Endothelial cell (in vitro differentiated cells): ENCODE data around the gene AP1M1. TPM values are rescaled to one million over a fixed set of nuclear protein-coding genes. Genes with fewer than 3 reads are reported as not detected.

ENCODE experiments used
- DNase-seq: peaks from one replicate; pipeline ENCODE4 v3.0.0; 2021; ENCODE audit warnings: low spot score
- H3K27ac Mint-ChIP-seq: one replicate; pipeline ENCODE4 v1.8.0; 2021; ENCODE audit warnings: mixed read lengths, inconsistent platforms; ENCODE audit not compliant: unreplicated experiment
- H3K27me3 Mint-ChIP-seq: one replicate; pipeline ENCODE4 v1.8.0; 2021; ENCODE audit warnings: mild to moderate bottlenecking, moderate library complexity, mixed read lengths, inconsistent platforms; ENCODE audit not compliant: unreplicated experiment
- H3K36me3 Mint-ChIP-seq: one replicate; pipeline ENCODE4 v1.8.0; 2021; ENCODE audit warnings: mild to moderate bottlenecking, low read depth, mixed read lengths, inconsistent platforms; ENCODE audit not compliant: unreplicated experiment
- H3K4me1 Mint-ChIP-seq: one replicate; pipeline ENCODE4 v1.8.0; 2021; ENCODE audit warnings: mild to moderate bottlenecking, mixed read lengths, inconsistent platforms; ENCODE audit not compliant: unreplicated experiment
- H3K4me3 Mint-ChIP-seq: one replicate; pipeline ENCODE4 v1.8.0; 2021; ENCODE audit warnings: mild to moderate bottlenecking, mixed read lengths, inconsistent platforms; ENCODE audit not compliant: unreplicated experiment
- H3K9me3 Mint-ChIP-seq: one replicate; pipeline ENCODE4 v1.8.0; 2021; ENCODE audit warnings: mixed read lengths, inconsistent platforms; ENCODE audit not compliant: unreplicated experiment
- total RNA-seq: library from RNA; stranded (reverse); fragmentation: NEBNext Ultra II Directional; extraction: Animal tissue kit (Norgen Biotek cat#: 25700); gene quantifications from one replicate; pipeline ENCODE4 v1.2.1, GENCODE V29; 2021; ENCODE audit not compliant: unreplicated experiment
- TF ChIP-seq, protein P1 (sequence below): fragments of 200-600 bp; sonication (generic); IDR thresholded peaks from one replicate; pipeline ENCODE4 v1.5.0; 2021; ENCODE audit warnings: antibody characterized with exemption; ENCODE audit not compliant: unreplicated experiment

AP1M1 gene
- total RNA-seq, 1 donor from 2014 or later: 76.0 TPM

DNA sequence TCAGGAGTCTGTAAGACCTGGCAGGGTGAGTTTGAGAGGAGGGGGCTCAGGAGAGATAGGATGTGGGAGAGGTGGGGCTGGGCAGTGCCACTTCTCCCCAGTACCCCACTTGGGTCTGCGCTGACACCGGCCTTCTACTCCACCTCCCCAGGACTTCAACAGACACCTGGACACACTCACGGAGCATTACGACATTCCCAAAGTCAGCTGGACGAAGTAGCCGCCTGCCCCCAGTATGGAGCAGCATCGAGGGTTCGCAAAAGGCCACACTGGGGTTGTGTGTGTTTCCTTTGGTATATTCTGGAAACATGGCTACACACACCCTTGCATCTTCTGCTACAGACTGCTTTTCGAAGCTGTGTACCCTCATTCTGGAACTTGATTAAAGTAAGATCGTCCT, 7.0 kb upstream of the AP1M1 start:
- Mint-ChIP-seq H3K27me3 (peaks cover 12% of the 10 kb centered on the region), H3K4me1 (no peaks in the 10 kb centered on the region), H3K9me3 (no peaks in the 10 kb centered on the region), H3K4me3 (no peak overlapping the region), H3K27ac (no peak overlapping the region), H3K36me3 (peaks cover 34% of the 10 kb centered on the region)
- TF ChIP-seq, protein P1, sequence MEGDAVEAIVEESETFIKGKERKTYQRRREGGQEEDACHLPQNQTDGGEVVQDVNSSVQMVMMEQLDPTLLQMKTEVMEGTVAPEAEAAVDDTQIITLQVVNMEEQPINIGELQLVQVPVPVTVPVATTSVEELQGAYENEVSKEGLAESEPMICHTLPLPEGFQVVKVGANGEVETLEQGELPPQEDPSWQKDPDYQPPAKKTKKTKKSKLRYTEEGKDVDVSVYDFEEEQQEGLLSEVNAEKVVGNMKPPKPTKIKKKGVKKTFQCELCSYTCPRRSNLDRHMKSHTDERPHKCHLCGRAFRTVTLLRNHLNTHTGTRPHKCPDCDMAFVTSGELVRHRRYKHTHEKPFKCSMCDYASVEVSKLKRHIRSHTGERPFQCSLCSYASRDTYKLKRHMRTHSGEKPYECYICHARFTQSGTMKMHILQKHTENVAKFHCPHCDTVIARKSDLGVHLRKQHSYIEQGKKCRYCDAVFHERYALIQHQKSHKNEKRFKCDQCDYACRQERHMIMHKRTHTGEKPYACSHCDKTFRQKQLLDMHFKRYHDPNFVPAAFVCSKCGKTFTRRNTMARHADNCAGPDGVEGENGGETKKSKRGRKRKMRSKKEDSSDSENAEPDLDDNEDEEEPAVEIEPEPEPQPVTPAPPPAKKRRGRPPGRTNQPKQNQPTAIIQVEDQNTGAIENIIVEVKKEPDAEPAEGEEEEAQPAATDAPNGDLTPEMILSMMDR: no peak
- no peak for DNase-seq

DNA sequence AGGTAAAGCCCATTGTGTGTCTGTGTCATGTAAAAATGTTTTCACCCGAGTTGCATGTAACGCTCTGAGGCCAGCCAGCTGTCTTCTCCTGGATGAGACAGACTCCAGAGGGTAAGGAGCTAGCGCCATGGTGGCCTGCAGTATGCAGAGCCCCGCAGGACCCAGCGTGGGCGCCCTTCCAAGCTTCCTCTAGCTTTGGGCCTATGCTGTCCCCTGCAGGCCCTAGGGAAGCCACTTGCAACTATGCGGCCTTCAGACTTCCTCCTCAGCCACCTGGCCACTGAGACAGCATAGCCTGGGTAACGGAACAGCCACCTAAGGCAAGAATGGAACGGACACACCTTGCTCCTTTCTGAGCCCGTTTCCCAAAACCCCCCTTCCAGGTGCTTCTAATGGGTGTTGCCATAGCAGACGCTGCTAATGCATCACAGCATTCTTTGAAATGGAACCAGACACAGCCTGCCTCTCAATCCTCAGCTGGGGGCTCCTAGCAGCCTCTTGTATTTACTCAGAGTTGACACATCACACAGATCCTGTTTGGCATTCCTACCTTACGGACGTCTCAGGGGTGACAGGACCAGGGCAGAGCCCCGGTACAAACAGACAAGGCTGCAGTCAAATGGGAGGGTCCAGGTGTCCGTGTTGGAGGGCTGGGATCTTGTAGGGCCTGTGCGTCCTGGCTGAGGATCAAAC, 6.3 kb upstream of the AP1M1 start:
- TF ChIP-seq, protein P1: no peak
- peak overlapping the region; percentile 74 for H3K4me3 Mint-ChIP-seq
- no peak for DNase-seq
- H3K36me3 Mint-ChIP-seq: peaks cover 34% of the 10 kb centered on the region
- H3K27ac Mint-ChIP-seq: peak overlapping the region; percentile 13
- H3K9me3 Mint-ChIP-seq: no peaks in the 10 kb centered on the region
- peaks cover 12% of the 10 kb centered on the region for H3K27me3 Mint-ChIP-seq
- H3K4me1 Mint-ChIP-seq: no peaks in the 10 kb centered on the region

DNA sequence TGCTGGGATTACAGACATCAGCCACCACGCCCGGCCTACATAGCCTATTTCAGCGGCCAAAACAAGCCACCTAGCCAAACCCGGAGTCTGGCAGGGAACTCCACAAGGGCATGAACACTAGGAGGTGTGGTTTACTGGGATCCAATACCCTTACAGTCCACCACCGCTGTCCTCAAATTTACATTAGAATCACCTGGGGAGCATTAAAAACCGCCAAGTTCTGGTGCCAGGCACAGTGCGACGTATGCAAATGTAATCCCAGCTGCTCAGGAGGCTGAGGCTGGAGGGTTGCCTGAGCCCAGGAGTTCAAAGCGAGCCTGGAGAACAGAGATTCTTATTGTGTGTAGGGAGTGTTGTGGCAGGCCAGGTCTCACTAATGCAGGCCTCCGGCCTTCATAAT, 4.2 kb upstream of the AP1M1 start:
- no peaks in the 10 kb centered on the region for H3K9me3 Mint-ChIP-seq

DNA sequence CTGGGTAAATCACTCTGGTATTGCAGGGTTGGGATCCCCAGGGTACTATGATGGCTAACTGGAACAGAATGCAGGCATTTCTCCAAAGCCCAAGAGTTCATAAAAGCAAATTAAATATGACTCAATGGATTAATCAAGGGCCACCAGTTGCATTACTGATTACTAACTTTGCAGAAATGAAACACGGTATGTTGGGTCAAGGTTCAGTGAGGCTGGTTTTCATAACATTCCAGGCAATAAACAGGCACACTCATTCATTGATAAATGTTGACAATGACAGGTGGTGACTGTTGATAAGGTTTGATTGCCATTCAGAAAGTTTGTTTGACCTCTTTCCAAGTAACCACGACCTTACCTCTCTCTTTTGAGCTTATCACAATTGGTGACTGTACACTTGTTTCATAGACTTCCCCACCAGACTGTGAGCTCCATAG, 506 bp upstream of the AP1M1 start:
- Mint-ChIP-seq H3K36me3 (peaks cover 23% of the 10 kb centered on the region), H3K9me3 (no peaks in the 10 kb centered on the region), H3K4me1 (peaks cover 8% of the 10 kb centered on the region), H3K27ac (peak overlapping the region; percentile 89), H3K27me3 (peaks cover 10% of the 10 kb centered on the region), H3K4me3 (peak overlapping the region; percentile 90)
- DNase-seq: no peak
- TF ChIP-seq, protein P1: no peak

More for the DNA sequence above, 4.2 kb upstream of the AP1M1 start:
- peaks cover 2% of the 10 kb centered on the region for H3K4me1 Mint-ChIP-seq
- H3K27ac Mint-ChIP-seq: no peak overlapping the region
- H3K36me3 Mint-ChIP-seq: peaks cover 29% of the 10 kb centered on the region
- no peak overlapping the region for H3K4me3 Mint-ChIP-seq
- no peak for DNase-seq
- peaks cover 7% of the 10 kb centered on the region for H3K27me3 Mint-ChIP-seq
- TF ChIP-seq, protein P1: no peak

DNA sequence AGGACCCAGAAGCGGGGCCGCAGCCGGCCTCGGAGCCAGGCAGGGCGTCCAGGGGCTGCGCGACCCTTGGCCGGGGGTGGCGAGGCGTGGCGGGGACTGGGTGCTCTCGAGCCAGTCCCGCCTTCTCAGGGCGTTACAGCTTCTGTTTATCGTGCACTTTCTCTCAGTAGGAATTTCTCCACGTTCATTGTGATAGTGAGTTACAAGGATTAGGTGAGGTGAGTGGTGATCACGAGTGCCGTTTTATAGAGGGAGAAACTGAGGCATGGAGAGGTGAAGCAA, 600 bp downstream of the AP1M1 start:
- H3K27me3 Mint-ChIP-seq: peaks cover 14% of the 10 kb centered on the region
- H3K27ac Mint-ChIP-seq: peak overlapping the region; percentile 81
- no peaks in the 10 kb centered on the region for H3K9me3 Mint-ChIP-seq
- peaks cover 8% of the 10 kb centered on the region for H3K4me1 Mint-ChIP-seq
- peak overlapping the region; percentile 94 for H3K4me3 Mint-ChIP-seq
- TF ChIP-seq, protein P1: no peak
- DNase-seq: peak; percentile 33
- peaks cover 33% of the 10 kb centered on the region for H3K36me3 Mint-ChIP-seq
